OCI-LY1 (cell line): Measurements from ENCODE around the gene MSMP.

Experiments used
- H2AFZ ChIP-seq: fragments of 200-600 bp; sonication (generic), shearing (Covaris generic); 2 replicates; pipeline ENCODE4 v1.6.0; 2014; ENCODE audit warnings: antibody characterized with exemption, mild to moderate bottlenecking, low read length
- H3F3A ChIP-seq: fragments of 200-600 bp; sonication (generic), shearing (Covaris generic); 2 replicates; pipeline ENCODE4 v1.6.0; 2014; ENCODE audit warnings: mild to moderate bottlenecking, antibody characterized with exemption, low read length, moderate library complexity; ENCODE audit not compliant: insufficient read depth
- H3K27ac ChIP-seq: fragments of 200-600 bp; sonication (generic); 2 replicates; pipeline ENCODE4 v1.5.1; 2014; ENCODE audit warnings: low read length, mixed run types, mild to moderate bottlenecking, low read depth; ENCODE audit not compliant: poor library complexity, severe bottlenecking
- H3K27me3 ChIP-seq: fragments of 200-600 bp; sonication (generic); 2 replicates; pipeline ENCODE4 v1.6.0; 2014; ENCODE audit warnings: antibody characterized with exemption, mild to moderate bottlenecking, low read length, moderate library complexity; ENCODE audit not compliant: insufficient read depth
- H3K36me3 ChIP-seq: fragments of 200-600 bp; sonication (generic); 2 replicates; pipeline ENCODE4 v1.6.1; 2014; ENCODE audit warnings: mild to moderate bottlenecking, antibody characterized with exemption, low read length, moderate library complexity, mixed read lengths; ENCODE audit not compliant: insufficient read depth
- H3K4me1 ChIP-seq: fragments of 200-600 bp; sonication (generic); 2 replicates; pipeline ENCODE4 v1.5.1; 2014; ENCODE audit warnings: mild to moderate bottlenecking, low read length, moderate library complexity; ENCODE audit not compliant: insufficient read depth, severe bottlenecking
- H3K4me2 ChIP-seq: fragments of 200-600 bp; sonication (generic), shearing (Covaris generic); 2 replicates; pipeline ENCODE4 v1.6.1; 2014; ENCODE audit warnings: low read length
- H3K4me3 ChIP-seq: fragments of 200-600 bp; sonication (generic); 2 replicates; pipeline ENCODE4 v1.5.1; 2014; ENCODE audit warnings: low read length, low read depth, mild to moderate bottlenecking, mixed read lengths; ENCODE audit not compliant: poor library complexity, severe bottlenecking
- H3K79me2 ChIP-seq: fragments of 200-600 bp; shearing (Covaris generic); 2 replicates; pipeline ENCODE4 v1.6.1; 2016; ENCODE audit warnings: mixed run types, low read length, mixed read lengths; ENCODE audit not compliant: insufficient read depth
- H3K9ac ChIP-seq: fragments of 200-600 bp; sonication (generic), shearing (Covaris generic); 2 replicates; pipeline ENCODE4 v1.6.1; 2014; ENCODE audit warnings: mild to moderate bottlenecking, low read length, mixed read lengths
- H3K9me2 ChIP-seq: fragments of 200-600 bp; sonication (generic), shearing (Covaris generic); 2 replicates; pipeline ENCODE4 v1.6.1; 2014; ENCODE audit warnings: low read depth, mild to moderate bottlenecking, low read length, mixed read lengths
- H3K9me3 ChIP-seq: fragments of 200-600 bp; shearing (Covaris generic); 2 replicates; pipeline ENCODE4 v1.6.1; 2014; ENCODE audit warnings: low read length, mixed read lengths
- H4K20me1 ChIP-seq: fragments of 200-600 bp; sonication (generic), shearing (Covaris generic); 2 replicates; pipeline ENCODE4 v1.6.0; 2016; ENCODE audit warnings: mild to moderate bottlenecking, low read length; ENCODE audit not compliant: insufficient read depth
- EZH2 ChIP-seq: fragments of 200-600 bp; sonication (generic), shearing (Covaris generic); IDR thresholded peaks from 2 replicates; pipeline ENCODE4 v1.8.0; 2017; ENCODE audit warnings: borderline replicate concordance, mixed run types, mild to moderate bottlenecking, antibody characterized with exemption, low read length, moderate library complexity, mixed read lengths
- TF ChIP-seq, protein P1 (sequence below): fragments of 200-600 bp; sonication (generic), shearing (Covaris generic); IDR thresholded peaks from 2 replicates; pipeline ENCODE4 v1.5.1; 2017; ENCODE audit warnings: mild to moderate bottlenecking, antibody characterized with exemption, low read length, moderate library complexity, mixed read lengths

MSMP gene

DNA sequence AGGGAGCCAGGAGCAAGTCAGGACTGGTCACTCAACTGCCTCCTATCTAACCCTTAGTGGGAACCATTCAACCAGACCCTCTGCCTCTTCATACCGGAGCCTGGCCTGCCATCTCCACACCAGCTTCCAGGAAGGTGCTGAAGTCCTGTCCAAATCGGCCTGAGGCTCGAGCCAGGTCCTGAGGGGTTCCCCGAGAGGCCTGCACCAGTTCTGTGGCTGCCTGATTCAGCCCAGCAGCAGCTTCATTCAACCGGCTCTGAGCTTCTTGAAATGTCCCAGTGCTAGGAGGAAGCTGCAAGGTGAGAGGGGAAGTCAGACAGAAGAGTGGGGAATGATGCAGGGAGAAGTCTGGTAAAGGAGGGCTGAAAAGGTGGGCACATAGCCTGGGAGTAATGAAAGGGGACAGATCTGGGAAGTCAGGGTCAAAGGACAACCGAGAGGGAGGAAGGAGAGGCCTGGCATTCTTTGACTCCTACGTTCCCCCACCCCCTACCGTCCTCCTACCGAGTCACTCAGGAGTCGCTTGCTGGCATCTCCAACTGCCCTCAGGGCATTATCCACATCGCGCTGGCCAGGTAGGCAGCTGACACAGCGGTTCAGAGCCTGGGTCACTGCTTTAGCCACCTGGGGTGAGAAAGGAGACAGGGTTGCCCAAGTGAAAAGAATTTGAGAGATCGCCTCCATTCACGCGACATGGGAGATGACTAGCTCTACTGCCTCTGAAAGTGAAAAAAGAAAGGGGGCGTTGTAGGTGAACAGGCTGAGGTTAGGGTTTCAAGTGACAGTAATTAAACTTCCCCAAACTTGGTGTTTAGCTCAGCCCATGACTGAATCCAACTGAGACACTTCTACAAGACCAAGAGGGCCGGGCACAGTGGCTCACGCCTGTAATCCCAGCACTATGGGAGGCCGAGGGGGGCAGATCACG, 42.3 kb downstream of the MSMP start:
- no peak overlapping the region for H3K4me2 ChIP-seq
- H3K4me1 ChIP-seq = no peaks in the 10 kb centered on the region
- H3K9me3 ChIP-seq = no peaks in the 10 kb centered on the region
- no peaks in the 10 kb centered on the region for H3K27me3 ChIP-seq
- TF ChIP-seq, protein P1, sequence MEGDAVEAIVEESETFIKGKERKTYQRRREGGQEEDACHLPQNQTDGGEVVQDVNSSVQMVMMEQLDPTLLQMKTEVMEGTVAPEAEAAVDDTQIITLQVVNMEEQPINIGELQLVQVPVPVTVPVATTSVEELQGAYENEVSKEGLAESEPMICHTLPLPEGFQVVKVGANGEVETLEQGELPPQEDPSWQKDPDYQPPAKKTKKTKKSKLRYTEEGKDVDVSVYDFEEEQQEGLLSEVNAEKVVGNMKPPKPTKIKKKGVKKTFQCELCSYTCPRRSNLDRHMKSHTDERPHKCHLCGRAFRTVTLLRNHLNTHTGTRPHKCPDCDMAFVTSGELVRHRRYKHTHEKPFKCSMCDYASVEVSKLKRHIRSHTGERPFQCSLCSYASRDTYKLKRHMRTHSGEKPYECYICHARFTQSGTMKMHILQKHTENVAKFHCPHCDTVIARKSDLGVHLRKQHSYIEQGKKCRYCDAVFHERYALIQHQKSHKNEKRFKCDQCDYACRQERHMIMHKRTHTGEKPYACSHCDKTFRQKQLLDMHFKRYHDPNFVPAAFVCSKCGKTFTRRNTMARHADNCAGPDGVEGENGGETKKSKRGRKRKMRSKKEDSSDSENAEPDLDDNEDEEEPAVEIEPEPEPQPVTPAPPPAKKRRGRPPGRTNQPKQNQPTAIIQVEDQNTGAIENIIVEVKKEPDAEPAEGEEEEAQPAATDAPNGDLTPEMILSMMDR = no peak
- TF ChIP-seq EZH2 = no peak
- H3K4me3 ChIP-seq = no peak overlapping the region
- H3K27ac ChIP-seq = no peak overlapping the region
- peaks cover 90% of the 10 kb centered on the region for H3K36me3 ChIP-seq
- no peaks in the 10 kb centered on the region for H3F3A ChIP-seq
- no peaks in the 10 kb centered on the region for H3K9me2 ChIP-seq
- H3K9ac ChIP-seq = no peak overlapping the region
- H3K79me2 ChIP-seq = no peaks in the 10 kb centered on the region
- H4K20me1 ChIP-seq = no peaks in the 10 kb centered on the region
- H2AFZ ChIP-seq = no peak overlapping the region

DNA sequence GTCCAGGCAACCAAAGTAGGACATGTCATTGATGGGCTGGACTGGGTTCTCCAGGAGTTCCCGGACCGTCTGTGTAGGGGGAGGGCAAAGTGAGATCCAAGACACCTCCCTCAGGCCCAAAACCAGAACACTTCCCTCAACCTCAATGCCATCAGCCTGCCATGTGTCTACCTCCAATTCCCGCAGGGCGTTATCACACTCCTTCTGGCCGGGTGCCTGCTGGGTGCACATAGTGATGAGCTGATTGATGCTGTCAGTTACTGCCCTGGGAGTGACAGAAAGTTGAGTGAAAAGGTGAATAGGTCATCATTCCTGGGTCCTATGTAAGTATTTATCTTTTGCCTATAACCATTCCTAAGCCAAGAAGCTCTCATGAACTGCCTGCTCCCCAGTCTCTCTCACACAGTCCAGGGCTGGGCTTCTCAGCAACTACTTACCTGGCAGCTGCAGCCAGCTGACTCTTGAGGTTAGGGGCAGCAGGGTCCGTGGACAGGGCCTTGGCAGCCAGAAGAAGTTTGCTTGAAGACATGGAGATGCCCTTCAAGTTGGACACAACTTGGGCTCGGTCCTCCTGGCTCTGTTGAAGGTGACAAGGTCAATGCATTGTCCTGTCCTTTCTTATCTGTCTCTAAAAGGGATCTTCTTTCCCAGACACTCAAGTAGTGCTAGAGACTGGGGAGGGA, 43.1 kb downstream of the MSMP start:
- Histone ChIP-seq H3K4me2 (no peak overlapping the region), H3K27ac (no peak overlapping the region), H3F3A (no peaks in the 10 kb centered on the region), H3K27me3 (no peaks in the 10 kb centered on the region), H3K4me1 (no peaks in the 10 kb centered on the region), H3K9me3 (no peaks in the 10 kb centered on the region), H3K9ac (no peak overlapping the region), H2AFZ (no peak overlapping the region), H3K79me2 (no peaks in the 10 kb centered on the region), H3K4me3 (no peak overlapping the region), H4K20me1 (no peaks in the 10 kb centered on the region), H3K36me3 (peaks cover 90% of the 10 kb centered on the region), H3K9me2 (no peaks in the 10 kb centered on the region)
- no peak for TF ChIP-seq EZH2
- TF ChIP-seq, protein P1 = no peak

DNA sequence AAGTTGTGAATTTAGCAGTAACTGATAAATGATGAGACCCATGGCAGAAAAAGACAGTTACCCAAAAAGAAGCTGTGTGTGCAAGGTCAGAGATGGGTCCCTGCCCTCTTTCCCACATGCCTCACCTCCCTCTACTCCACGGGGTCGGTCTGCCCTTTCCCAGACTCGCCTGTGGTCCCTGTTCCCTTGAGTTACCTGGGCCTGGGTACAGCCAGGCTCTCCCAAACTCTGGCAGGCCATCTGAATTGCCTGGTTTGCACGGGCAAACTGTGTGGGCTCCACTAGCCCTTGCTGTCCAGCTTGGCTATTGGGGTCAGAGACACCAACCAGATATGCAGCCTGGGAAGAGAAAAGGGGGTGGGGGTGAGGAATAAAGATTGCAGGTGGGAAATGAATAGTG, 45.9 kb downstream of the MSMP start:
- no peaks in the 10 kb centered on the region for H3K4me1 ChIP-seq
- no peak overlapping the region for H3K4me2 ChIP-seq
- no peak overlapping the region for H3K4me3 ChIP-seq
- no peaks in the 10 kb centered on the region for H3K9me3 ChIP-seq
- no peaks in the 10 kb centered on the region for H3K27me3 ChIP-seq
- no peaks in the 10 kb centered on the region for H4K20me1 ChIP-seq
- no peak overlapping the region for H2AFZ ChIP-seq
- no peaks in the 10 kb centered on the region for H3F3A ChIP-seq
- no peak overlapping the region for H3K9ac ChIP-seq
- H3K9me2 ChIP-seq = no peaks in the 10 kb centered on the region
- H3K79me2 ChIP-seq = no peaks in the 10 kb centered on the region
- no peak for TF ChIP-seq EZH2
- TF ChIP-seq, protein P1 = no peak
- H3K36me3 ChIP-seq = peaks cover 90% of the 10 kb centered on the region
- H3K27ac ChIP-seq = no peak overlapping the region
